HepG2 (cell line): Measurements from ENCODE around the gene ZNF483. TPM values are rescaled to one million over a fixed set of nuclear protein-coding genes. Genes with fewer than 3 reads are reported as not detected.

Experiments used
- ASH2L ChIP-seq: fragments of 300-600, 200-600 bp; sonication (generic); IDR thresholded peaks from 2 replicates; pipeline ENCODE4 v1.7.0; 2017; ENCODE audit warnings: low read depth, mild to moderate bottlenecking, moderate library complexity, mixed read lengths, low read length; ENCODE audit not compliant: insufficient read length
- CBX5 ChIP-seq: sonication (generic); formaldehyde crosslinking; IDR thresholded peaks from 2 replicates; pipeline ENCODE4 v1.4.0; 2020; ENCODE audit warnings: missing genetic modification reagents, borderline replicate concordance
- GTF3A ChIP-seq: sonication (generic); formaldehyde crosslinking; conservative IDR thresholded peaks from 2 replicates; pipeline ENCODE4 v1.4.0; 2020; ENCODE audit warnings: mild to moderate bottlenecking, missing genetic modification reagents
- GZF1 ChIP-seq: sonication (generic); formaldehyde crosslinking; IDR thresholded peaks from 2 replicates; pipeline ENCODE4 v1.5.1; 2020; ENCODE audit warnings: mild to moderate bottlenecking, missing genetic modification reagents
- HHEX ChIP-seq: IDR thresholded peaks from 2 replicates; pipeline ENCODE4 v1.6.1; 2016; ENCODE audit warnings: control low read depth
- TOE1 ChIP-seq: sonication (generic); formaldehyde crosslinking; IDR thresholded peaks from 2 replicates; pipeline ENCODE4 v1.4.0; 2020; ENCODE audit warnings: mild to moderate bottlenecking, missing genetic modification reagents
- ZFY ChIP-seq: sonication (generic); formaldehyde crosslinking; IDR thresholded peaks from 2 replicates; pipeline ENCODE4 v1.4.0; 2020; ENCODE audit warnings: missing genetic modification reagents
- ZMYM2 ChIP-seq: sonication (generic); formaldehyde crosslinking; IDR thresholded peaks from 2 replicates; pipeline ENCODE4 v1.8.0; 2022; ENCODE audit warnings: mild to moderate bottlenecking, missing genetic modification reagents
- ZMYM4 ChIP-seq: sonication (generic); formaldehyde crosslinking; IDR thresholded peaks from 2 replicates; pipeline ENCODE4 v1.8.1; 2023; ENCODE audit warnings: mild to moderate bottlenecking, missing genetic modification reagents
- ZNF552 ChIP-seq: sonication (generic); formaldehyde crosslinking; IDR thresholded peaks from 2 replicates; pipeline ENCODE4 v1.9.0; 2022; ENCODE audit warnings: missing genetic modification reagents, mild to moderate bottlenecking, borderline replicate concordance
- ZNF570 ChIP-seq: sonication (generic); formaldehyde crosslinking; IDR thresholded peaks from 2 replicates; pipeline ENCODE4 v1.4.0; 2020; ENCODE audit warnings: mild to moderate bottlenecking, missing genetic modification reagents, borderline replicate concordance
- ZNF609 ChIP-seq: sonication (generic); formaldehyde crosslinking; IDR thresholded peaks from 2 replicates; pipeline ENCODE4 v1.4.0; 2020; ENCODE audit warnings: mild to moderate bottlenecking, missing genetic modification reagents, borderline replicate concordance
- polyA plus RNA-seq, 8 experiments: library from polyadenylated mRNA; depleted of rRNA in 3 of 8; stranded (reverse) in 7 of 8; unstranded in 1 of 8; fragments of >200 nt; fragmentation: Illumina TruSeq in 4 of 8; extraction: Trizol in 4 of 8; gene quantifications; 2 replicates each; pipeline versions ENCODE4 v1.2.1 to v1.2.3, GENCODE V29; 2011 to 2016; ENCODE audit warnings: low read depth in 4 of 8, missing spikeins in 1 of 8, mixed read lengths in 1 of 8; ENCODE audit not compliant: insufficient read depth in 1 of 8
- total RNA-seq, 5 experiments: library from RNA; depleted of rRNA; stranded (reverse); fragments of >200 nt; fragmentation: Illumina TruSeq; extraction: Trizol; gene quantifications; 2 replicates each; pipeline ENCODE4 v1.2.3, GENCODE V29; 2016; ENCODE audit warnings: low read depth in 1 of 5
- TF ChIP-seq, protein P1 (sequence below): sonication (generic); formaldehyde crosslinking; IDR thresholded peaks from 2 replicates; pipeline ENCODE4 v1.4.0; 2020; ENCODE audit warnings: missing genetic modification reagents

Gene ZNF483
- total and polyA plus RNA-seq, 2 of the 13 experiments (the other 11 are each of a cell fraction or from before 2014, with no cell fraction given), result 2.0 to 9.5 TPM

DNA sequence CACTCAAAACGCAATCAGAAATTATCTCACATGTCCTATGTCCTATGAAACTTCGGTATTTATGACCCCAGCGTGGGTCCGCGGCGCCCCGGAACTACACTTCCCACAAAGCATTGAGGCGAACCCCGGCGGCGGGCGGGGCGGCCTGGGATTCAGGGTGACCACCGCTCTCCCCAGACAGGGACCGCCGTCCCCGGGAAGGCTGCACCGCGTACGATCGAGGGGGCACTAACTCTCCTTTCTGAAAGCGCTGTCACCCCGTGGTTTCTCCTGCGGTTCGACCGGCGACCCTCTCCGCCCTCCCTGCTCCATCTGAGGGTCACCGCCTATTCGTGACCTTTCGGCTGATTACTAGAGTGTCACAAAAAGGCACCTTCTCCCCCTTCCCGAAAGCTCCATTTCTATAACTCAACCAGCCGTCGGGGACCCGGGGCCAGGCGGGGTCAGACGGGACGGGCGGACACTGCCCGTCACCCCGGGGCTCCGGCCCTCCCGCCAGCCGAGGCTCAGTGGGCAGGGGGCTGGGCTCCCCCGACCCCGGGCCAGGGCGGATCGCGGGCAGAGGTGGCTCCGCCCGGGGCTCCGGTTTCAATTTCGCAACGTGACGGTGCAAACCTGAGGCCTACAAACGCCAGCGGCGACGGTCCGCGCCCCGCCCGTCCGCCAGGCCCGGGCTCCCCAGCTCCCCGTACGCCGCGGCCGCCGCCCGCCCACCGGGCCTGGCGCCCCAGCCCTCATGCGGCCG, 42.1 kb upstream of the ZNF483 start (continued):
- TF ChIP-seq ZNF609 (no peak; the same call in 1 of the 2 replicates), ZNF570 (CRISPR knock-in tag) (no peak), CBX5 (CRISPR knock-in tag) (no peak), ZMYM2 (0 out of 2 replicates have a peak, but pooled peaks have one; percentile 52), HHEX (no peak), ASH2L (peak; percentile 81), GZF1 (CRISPR knock-in tag) (no peak), GTF3A (no peak), ZNF552 (no peak), TOE1 (CRISPR knock-in tag) (no peak), ZMYM4 (CRISPR knock-in tag) (no peak), ZFY (CRISPR knock-in tag) (peak; percentile 92)
- TF ChIP-seq, protein P1, sequence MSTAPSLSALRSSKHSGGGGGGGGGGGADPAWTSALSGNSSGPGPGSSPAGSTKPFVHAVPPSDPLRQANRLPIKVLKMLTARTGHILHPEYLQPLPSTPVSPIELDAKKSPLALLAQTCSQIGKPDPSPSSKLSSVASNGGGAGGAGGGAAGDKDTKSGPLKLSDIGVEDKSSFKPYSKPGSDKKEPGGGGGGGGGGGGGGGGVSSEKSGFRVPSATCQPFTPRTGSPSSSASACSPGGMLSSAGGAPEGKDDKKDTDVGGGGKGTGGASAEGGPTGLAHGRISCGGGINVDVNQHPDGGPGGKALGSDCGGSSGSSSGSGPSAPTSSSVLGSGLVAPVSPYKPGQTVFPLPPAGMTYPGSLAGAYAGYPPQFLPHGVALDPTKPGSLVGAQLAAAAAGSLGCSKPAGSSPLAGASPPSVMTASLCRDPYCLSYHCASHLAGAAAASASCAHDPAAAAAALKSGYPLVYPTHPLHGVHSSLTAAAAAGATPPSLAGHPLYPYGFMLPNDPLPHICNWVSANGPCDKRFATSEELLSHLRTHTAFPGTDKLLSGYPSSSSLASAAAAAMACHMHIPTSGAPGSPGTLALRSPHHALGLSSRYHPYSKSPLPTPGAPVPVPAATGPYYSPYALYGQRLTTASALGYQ (CRISPR knock-in tag), result no peak
